ENCODE data around the gene ESYT3.

Gene ESYT3, protein sequence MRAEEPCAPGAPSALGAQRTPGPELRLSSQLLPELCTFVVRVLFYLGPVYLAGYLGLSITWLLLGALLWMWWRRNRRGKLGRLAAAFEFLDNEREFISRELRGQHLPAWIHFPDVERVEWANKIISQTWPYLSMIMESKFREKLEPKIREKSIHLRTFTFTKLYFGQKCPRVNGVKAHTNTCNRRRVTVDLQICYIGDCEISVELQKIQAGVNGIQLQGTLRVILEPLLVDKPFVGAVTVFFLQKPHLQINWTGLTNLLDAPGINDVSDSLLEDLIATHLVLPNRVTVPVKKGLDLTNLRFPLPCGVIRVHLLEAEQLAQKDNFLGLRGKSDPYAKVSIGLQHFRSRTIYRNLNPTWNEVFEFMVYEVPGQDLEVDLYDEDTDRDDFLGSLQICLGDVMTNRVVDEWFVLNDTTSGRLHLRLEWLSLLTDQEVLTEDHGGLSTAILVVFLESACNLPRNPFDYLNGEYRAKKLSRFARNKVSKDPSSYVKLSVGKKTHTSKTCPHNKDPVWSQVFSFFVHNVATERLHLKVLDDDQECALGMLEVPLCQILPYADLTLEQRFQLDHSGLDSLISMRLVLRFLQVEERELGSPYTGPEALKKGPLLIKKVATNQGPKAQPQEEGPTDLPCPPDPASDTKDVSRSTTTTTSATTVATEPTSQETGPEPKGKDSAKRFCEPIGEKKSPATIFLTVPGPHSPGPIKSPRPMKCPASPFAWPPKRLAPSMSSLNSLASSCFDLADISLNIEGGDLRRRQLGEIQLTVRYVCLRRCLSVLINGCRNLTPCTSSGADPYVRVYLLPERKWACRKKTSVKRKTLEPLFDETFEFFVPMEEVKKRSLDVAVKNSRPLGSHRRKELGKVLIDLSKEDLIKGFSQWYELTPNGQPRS

DNA sequence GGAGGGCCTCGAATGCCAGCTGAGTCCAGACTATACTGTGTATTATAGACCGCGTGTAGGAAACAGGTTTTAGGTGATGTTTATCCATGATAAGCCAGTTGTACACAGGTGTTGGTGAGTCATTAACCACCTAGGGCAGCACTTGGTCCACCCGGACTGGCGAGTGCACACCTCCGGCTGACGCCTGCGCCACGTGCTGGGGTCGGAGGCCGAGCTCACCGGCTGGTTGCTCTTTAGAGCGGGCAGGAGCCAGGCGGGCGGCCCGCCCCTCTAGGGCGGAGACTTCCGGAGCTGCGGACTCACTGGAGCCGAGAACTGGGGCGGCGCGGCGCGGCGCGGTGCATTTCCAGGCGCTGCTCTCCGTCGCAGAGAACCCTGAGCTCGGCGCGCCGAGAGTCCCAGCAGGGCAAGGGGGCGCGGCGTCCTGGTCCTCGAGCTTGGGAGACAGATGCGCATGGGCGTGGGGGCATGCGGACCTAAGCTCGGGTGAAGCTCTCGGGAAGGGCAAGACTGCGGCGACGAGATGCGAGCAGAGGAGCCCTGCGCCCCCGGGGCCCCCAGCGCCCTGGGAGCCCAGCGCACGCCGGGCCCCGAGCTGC, at the start of gene ESYT3:
Gene ESYT3 (plus strand): TSS at position 341 of the 599 bp plus-strand sequence. CDS start 183 bp downstream, at position 524.
- H3K36me3 Mint-ChIP-seq (ENCODE audit: low read depth) = no peaks in the 10 kb centered on the region
- H3K9me3 Mint-ChIP-seq = no peaks in the 10 kb centered on the region
- peaks cover 94% of the 10 kb centered on the region for H3K27me3 Mint-ChIP-seq (ENCODE audit: low read depth)
- peaks cover 7% of the 10 kb centered on the region for H3K4me1 Mint-ChIP-seq
- H3K27ac Mint-ChIP-seq = no peak within 1 kb of the TSS
- TF ChIP-seq, protein P1, sequence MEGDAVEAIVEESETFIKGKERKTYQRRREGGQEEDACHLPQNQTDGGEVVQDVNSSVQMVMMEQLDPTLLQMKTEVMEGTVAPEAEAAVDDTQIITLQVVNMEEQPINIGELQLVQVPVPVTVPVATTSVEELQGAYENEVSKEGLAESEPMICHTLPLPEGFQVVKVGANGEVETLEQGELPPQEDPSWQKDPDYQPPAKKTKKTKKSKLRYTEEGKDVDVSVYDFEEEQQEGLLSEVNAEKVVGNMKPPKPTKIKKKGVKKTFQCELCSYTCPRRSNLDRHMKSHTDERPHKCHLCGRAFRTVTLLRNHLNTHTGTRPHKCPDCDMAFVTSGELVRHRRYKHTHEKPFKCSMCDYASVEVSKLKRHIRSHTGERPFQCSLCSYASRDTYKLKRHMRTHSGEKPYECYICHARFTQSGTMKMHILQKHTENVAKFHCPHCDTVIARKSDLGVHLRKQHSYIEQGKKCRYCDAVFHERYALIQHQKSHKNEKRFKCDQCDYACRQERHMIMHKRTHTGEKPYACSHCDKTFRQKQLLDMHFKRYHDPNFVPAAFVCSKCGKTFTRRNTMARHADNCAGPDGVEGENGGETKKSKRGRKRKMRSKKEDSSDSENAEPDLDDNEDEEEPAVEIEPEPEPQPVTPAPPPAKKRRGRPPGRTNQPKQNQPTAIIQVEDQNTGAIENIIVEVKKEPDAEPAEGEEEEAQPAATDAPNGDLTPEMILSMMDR (IDR thresholded peaks at IDR 0.05; ENCODE audit: unreplicated experiment in 3 of 3) = no peak
- peak within 1 kb of the TSS; percentile 75 to 79 (median 78) for H3K4me3 Mint-ChIP-seq

DNA sequence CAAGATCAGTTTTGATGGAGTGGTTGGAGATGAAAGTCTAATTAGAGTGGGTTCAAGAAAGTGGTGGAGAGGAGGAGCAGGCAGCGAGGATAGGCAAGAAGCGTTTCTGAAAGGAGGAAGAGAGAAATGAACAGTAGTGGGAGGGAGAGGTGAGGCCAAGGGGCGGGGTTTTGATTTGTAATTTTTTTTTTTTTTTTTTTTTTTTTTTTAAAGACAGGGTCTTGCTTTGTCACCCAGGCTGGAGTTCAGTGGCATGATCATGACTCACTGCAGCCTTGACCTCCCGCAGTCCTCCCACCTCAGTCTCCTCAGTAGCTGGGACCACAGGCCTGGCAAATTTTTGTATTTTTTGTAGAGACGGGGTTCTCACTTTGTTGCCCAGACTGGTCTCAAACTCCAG, 49.4 kb upstream of the ESYT3 start:
- Mint-ChIP-seq H3K4me1 (peaks cover 32% of the 10 kb centered on the region), H3K27ac (no peak overlapping the region), H3K36me3 (ENCODE audit: low read depth) (peaks cover 23% of the 10 kb centered on the region), H3K27me3 (ENCODE audit: low read depth) (no peaks in the 10 kb centered on the region), H3K9me3 (peaks cover 2% of the 10 kb centered on the region), H3K4me3 (no peak overlapping the region)
- TF ChIP-seq, protein P1 (IDR thresholded peaks at IDR 0.05; ENCODE audit: unreplicated experiment in 3 of 3) = no peak

DNA sequence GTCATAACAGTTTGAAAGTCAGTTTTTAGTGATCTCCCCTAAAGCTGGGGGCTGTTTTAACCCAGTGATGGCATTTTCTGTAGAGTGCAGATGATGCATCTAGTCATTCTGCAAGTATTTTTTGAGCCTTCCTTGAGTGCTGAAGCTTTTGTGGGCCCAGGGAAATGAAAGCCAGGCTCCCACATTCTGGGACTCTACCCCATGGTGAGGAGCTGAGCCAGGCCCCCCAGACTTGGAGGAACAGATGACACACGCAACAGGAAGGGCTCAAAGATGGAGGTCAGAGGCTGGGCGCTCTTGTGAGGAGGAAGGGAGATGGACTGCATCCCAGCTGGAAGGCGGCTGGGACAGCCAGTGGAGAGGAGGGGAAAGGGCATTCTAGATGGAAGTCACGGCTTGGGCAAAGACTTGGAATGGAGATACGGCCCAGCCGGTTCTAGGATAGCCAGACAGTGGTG, 45.2 kb upstream of the ESYT3 start:
- Mint-ChIP-seq H3K36me3 (ENCODE audit: low read depth) (peaks cover 12% of the 10 kb centered on the region), H3K27ac (peak overlapping the region in 2 of 3 experiments; percentile 70 to 72), H3K4me3 (no peak overlapping the region), H3K4me1 (peaks cover 27% of the 10 kb centered on the region), H3K27me3 (ENCODE audit: low read depth) (no peaks in the 10 kb centered on the region), H3K9me3 (no peaks in the 10 kb centered on the region)
- TF ChIP-seq, protein P1 (IDR thresholded peaks at IDR 0.05; ENCODE audit: unreplicated experiment in 3 of 3) = no peak

DNA sequence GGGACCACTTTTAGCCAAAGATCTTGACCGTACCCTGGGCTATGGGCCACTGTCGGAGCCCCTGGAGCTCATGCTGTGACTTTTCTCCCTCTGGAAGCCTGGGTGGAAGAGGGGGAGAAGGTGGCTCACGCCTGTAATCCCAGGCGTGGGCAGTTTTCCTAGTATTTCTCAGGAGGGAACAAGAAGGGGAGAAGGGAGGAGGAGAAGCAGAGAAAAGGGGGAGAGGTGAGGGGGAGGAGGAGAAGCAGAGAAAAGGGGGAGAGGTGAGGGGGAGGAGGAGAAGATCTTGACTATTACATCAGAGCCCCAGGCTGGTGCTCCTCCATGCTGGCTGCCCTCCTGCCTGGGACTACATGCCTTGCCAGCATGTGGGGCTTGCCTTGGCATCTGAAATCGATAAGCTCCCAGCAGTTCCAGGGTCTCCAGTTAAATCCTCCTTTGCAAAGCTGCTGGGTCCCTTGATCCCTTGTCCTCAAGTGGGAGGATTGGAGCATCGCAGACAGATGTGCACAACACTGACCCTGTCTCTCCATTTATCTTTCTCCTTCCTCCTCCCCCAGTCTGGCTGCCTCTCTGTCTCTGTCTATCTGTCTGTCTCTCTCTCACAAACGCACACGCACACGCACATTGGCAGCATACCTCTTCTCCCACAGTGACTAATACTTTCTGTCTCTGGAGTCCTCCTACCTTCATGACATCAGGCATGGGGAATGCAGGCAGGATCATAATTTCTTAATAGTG, 44.4 kb upstream of the ESYT3 start:
- Mint-ChIP-seq H3K27me3 (ENCODE audit: low read depth) (no peaks in the 10 kb centered on the region), H3K27ac (peak overlapping the region; percentile 44 to 79 (median 72))

DNA sequence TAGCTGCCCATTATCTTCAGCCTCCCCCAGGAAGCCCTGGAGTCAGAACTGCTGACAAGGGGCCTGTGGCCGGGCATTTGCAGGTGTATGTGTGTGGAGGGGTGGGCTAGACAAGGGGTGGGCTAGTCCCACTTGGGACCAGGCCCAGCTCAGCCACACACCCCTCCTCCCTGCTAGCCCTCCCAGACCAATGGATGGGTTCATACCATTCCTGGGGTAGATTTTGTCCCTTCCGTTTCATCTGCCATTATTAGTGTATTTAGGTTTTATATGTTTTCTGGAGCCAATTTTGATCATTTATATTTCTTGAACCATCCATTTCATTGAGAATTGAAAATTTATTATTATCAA, 43.9 kb upstream of the ESYT3 start:
- Mint-ChIP-seq H3K4me3 (no peak overlapping the region), H3K9me3 (no peaks in the 10 kb centered on the region), H3K27me3 (ENCODE audit: low read depth) (no peaks in the 10 kb centered on the region), H3K4me1 (peaks cover 22% of the 10 kb centered on the region), H3K36me3 (ENCODE audit: low read depth) (peaks cover 3% of the 10 kb centered on the region), H3K27ac (peak overlapping the region; percentile 44 to 79 (median 72))
- TF ChIP-seq, protein P1 (IDR thresholded peaks at IDR 0.05; ENCODE audit: unreplicated experiment in 3 of 3) = no peak

More for the DNA sequence above, 44.4 kb upstream of the ESYT3 start:
- Mint-ChIP-seq H3K4me1 (peaks cover 22% of the 10 kb centered on the region), H3K9me3 (no peaks in the 10 kb centered on the region), H3K36me3 (ENCODE audit: low read depth) (peaks cover 3% of the 10 kb centered on the region), H3K4me3 (peak overlapping the region in 1 of 3 experiments; percentile 1)
- TF ChIP-seq, protein P1 (IDR thresholded peaks at IDR 0.05; ENCODE audit: unreplicated experiment in 3 of 3) = no peak
